B cell (primary cell): ENCODE measurements around the gene ROR2. TPM values are rescaled to one million over a fixed set of nuclear protein-coding genes. Genes with fewer than 3 reads are reported as not detected.

Experiments
- ATAC-seq: fragments of 200-7000 bp; cut with Tn5 transposase; one replicate; pipeline ENCODE4 v1.10.0; 2021; ENCODE audit warnings: low read depth, mild to moderate bottlenecking, moderate number of reproducible peaks, moderate library complexity
- CTCF ChIA-PET: fragments of 350-600 bp; sonication (Branson Sonifier 250); formaldehyde crosslinking; loops from one replicate; lab custom pipeline; 2021; ENCODE audit warnings: antibody characterized with exemption, inconsistent platforms; lab: Charles Lee
- POLR2A ChIA-PET: fragments of 350-600 bp; sonication (Branson Sonifier 250); formaldehyde crosslinking; loops from one replicate; lab custom pipeline; 2021; ENCODE audit warnings: antibody characterized with exemption; lab: Charles Lee
- DNase-seq: peaks from one replicate; pipeline ENCODE4 v3.0.0; 2013
- H2AFZ ChIP-seq: 2 replicates; pipeline ENCODE4 v1.6.1; 2012; ENCODE audit warnings: mild to moderate bottlenecking, low read depth, low read length; ENCODE audit not compliant: insufficient read depth, poor library complexity, severe bottlenecking
- H3K27ac ChIP-seq, 2 donors: 1 replicate in 1 of 2; 2 replicates in 1 of 2; pipeline ENCODE4 v1.5.1; 2012 to 2013; ENCODE audit warnings: low read length in 2 of 2, mild to moderate bottlenecking in 2 of 2, moderate library complexity in 1 of 2
- H3K27me3 ChIP-seq, 4 experiments: fragments of 200-600 bp in 1 of 4; sonication (generic) in 1 of 4; replicated peaks in 1 of 4; 1 replicate in 2 of 4; 2 replicates in 2 of 4; pipeline versions ENCODE4 v1.6.1 to v1.7.0; 2013 to 2016; ENCODE audit warnings: low read length in 3 of 4, mild to moderate bottlenecking in 2 of 4, mixed read lengths in 1 of 4, moderate library complexity in 1 of 4; ENCODE audit not compliant: insufficient read depth in 4 of 4, control insufficient read depth in 3 of 4; ENCODE audit errors: control extremely low read depth in 1 of 4
- H3K36me3 ChIP-seq, 2 experiments: replicated peaks in 1 of 2; 1 replicate in 1 of 2; 2 replicates in 1 of 2; pipeline versions ENCODE4 v1.6.1 to v1.7.1; 2013; ENCODE audit warnings: low read length in 1 of 2; ENCODE audit not compliant: insufficient read depth in 2 of 2, control insufficient read depth in 1 of 2; ENCODE audit errors: control extremely low read depth in 1 of 2, extremely low read depth in 1 of 2
- H3K4me1 ChIP-seq, 2 donors: fragments of 200-600 bp in 1 of 2; sonication (generic) in 1 of 2; 1 replicate in 1 of 2; 2 replicates in 1 of 2; pipeline versions ENCODE4 v1.5.1 to v1.6.1; 2013 to 2017; ENCODE audit warnings: low read length in 2 of 2; ENCODE audit not compliant: control insufficient read depth in 2 of 2, insufficient read depth in 2 of 2
- H3K4me2 ChIP-seq: replicated peaks from 2 replicates; pipeline ENCODE3; 2012; ENCODE audit warnings: mild to moderate bottlenecking, low read depth, low read length; ENCODE audit not compliant: poor library complexity, severe bottlenecking
- H3K4me3 ChIP-seq, 5 experiments: fragments of 200-600 bp in 1 of 5; sonication (generic) in 1 of 5; 1 replicate in 3 of 5; 2 replicates in 2 of 5; pipeline versions ENCODE4 v1.5.1 to v1.7.0; 2011 to 2016; ENCODE audit warnings: low read length in 4 of 5, mild to moderate bottlenecking in 4 of 5, low read depth in 2 of 5, control low read depth in 1 of 5, moderate library complexity in 1 of 5; ENCODE audit not compliant: insufficient read depth in 1 of 5; ENCODE audit errors: control extremely low read depth in 1 of 5, extremely low read depth in 1 of 5
- H3K79me2 ChIP-seq: fragments of 200-600 bp; sonication (generic); one replicate; pipeline ENCODE4 v1.6.0; 2016; ENCODE audit warnings: low read length; ENCODE audit not compliant: control insufficient read depth, insufficient read depth
- H3K9ac ChIP-seq: fragments of 200-600 bp; sonication (generic); 2 replicates; pipeline ENCODE4 v1.6.1; 2017; ENCODE audit warnings: mild to moderate bottlenecking, low read length, moderate library complexity
- H3K9me3 ChIP-seq, 3 donors: one replicate each; pipeline versions ENCODE4 v1.6.1 to v1.7.1; 2013; ENCODE audit warnings: low read length in 2 of 3; ENCODE audit not compliant: control insufficient read depth in 2 of 3, insufficient read depth in 1 of 3; ENCODE audit errors: control extremely low read depth in 1 of 3
- H4K20me1 ChIP-seq: 2 replicates; pipeline ENCODE4 v1.6.0; 2012; ENCODE audit warnings: mild to moderate bottlenecking, low read length; ENCODE audit not compliant: insufficient read depth, control insufficient read depth, poor library complexity, severe bottlenecking
- H3K27ac Mint-ChIP-seq: one replicate; pipeline ENCODE4 v1.8.0; 2021; ENCODE audit warnings: mixed read lengths
- H3K27me3 Mint-ChIP-seq: one replicate; pipeline ENCODE4 v1.8.0; 2021; ENCODE audit warnings: mixed read lengths
- H3K4me1 Mint-ChIP-seq: one replicate; pipeline ENCODE4 v1.8.0; 2021; ENCODE audit warnings: mixed read lengths
- H3K4me3 Mint-ChIP-seq: one replicate; pipeline ENCODE4 v1.8.0; 2021; ENCODE audit warnings: mixed read lengths
- H3K9me3 Mint-ChIP-seq: one replicate; pipeline ENCODE4 v1.8.0; 2022; ENCODE audit warnings: mixed read lengths; ENCODE audit not compliant: insufficient read depth
- CTCF ChIP-seq: fragments of 200-600 bp; IDR thresholded peaks from one replicate; pipeline ENCODE4 v1.8.0; 2022; ENCODE audit warnings: antibody characterized with exemption, mild to moderate bottlenecking
- EZH2 ChIP-seq: IDR thresholded peaks from 2 replicates; pipeline ENCODE4 v1.6.1; 2012; ENCODE audit warnings: borderline replicate concordance, low read depth, mild to moderate bottlenecking, moderate library complexity, low read length; ENCODE audit not compliant: insufficient read depth, poor library complexity, severe bottlenecking
- WGBS: methylation state at CpG from one replicate; pipeline ENCODE4 v1.1.5; 2013; ENCODE audit warnings: missing lambda C conversion rate; ENCODE audit not compliant: insufficient coverage; 5-methylcytosine and 5-hydroxymethylcytosine counted together
- intact Hi-C: fragments of 100-400 bp; cut with micrococcal nuclease; formaldehyde crosslinking; loops from one replicate; pipeline ENCODE4 v1.10.0; 2022
- polyA plus RNA-seq: library from polyadenylated mRNA; depleted of rRNA; stranded (reverse); fragments of >200 nt; gene quantifications from 2 replicates; pipeline ENCODE4 v1.2.3, GENCODE V29; 2012
- total RNA-seq, 2 donors: library from RNA; stranded (reverse); fragments of 120-200 nt in 1 of 2; gene quantifications; 1 replicate in 1 of 2; 2 replicates in 1 of 2; pipeline versions ENCODE4 v1.2.3 to v1.2.4, GENCODE V29; 2013 to 2022

ROR2 gene
- total and polyA plus RNA-seq, 2 donors (not counting 1 experiment from before 2014, with no cell fraction given), result 0.21 to 0.49 TPM

- H3K27me3 ChIP-seq, result peaks cover 0 to 14% (median 5%) of the 10 kb centered on the region in 4 experiments
- DNase-seq (no peak), ATAC-seq (no peak)
- H3K4me1 Mint-ChIP-seq, result no peaks in the 10 kb centered on the region
- no peak overlapping the region for H3K9ac ChIP-seq
- WGBS, result 97% methylated on average over 12 of the region's 15 CpGs
- H3K9me3 Mint-ChIP-seq, result peaks cover 3% of the 10 kb centered on the region
- H3K4me3 ChIP-seq, result no peak overlapping the region
- no peak overlapping the region for H2AFZ ChIP-seq
- ChIA-PET CTCF (no interaction called here), POLR2A (no interaction called here)
- H3K36me3 ChIP-seq, result no peaks in the 10 kb centered on the region
- no peaks in the 10 kb centered on the region for H3K79me2 ChIP-seq
- H3K4me2 ChIP-seq, result no peak overlapping the region
- H3K9me3 ChIP-seq, result peaks cover 0 to 2% (median 0%) of the 10 kb centered on the region in 3 donors
- no peak overlapping the region for H3K27ac Mint-ChIP-seq
- H4K20me1 ChIP-seq, result no peaks in the 10 kb centered on the region
- no peaks in the 10 kb centered on the region for H3K4me1 ChIP-seq
- intact Hi-C loops, result no loop called here
- no peak for TF ChIP-seq EZH2
- no peak for TF ChIP-seq CTCF
- no peak overlapping the region for H3K27ac ChIP-seq
- peaks cover 25% of the 10 kb centered on the region for H3K27me3 Mint-ChIP-seq
- H3K4me3 Mint-ChIP-seq, result no peak overlapping the region
Observed at GRCh38 chr9:91768507-91768906, 181.5 kb downstream of the ROR2 start.

DNA sequence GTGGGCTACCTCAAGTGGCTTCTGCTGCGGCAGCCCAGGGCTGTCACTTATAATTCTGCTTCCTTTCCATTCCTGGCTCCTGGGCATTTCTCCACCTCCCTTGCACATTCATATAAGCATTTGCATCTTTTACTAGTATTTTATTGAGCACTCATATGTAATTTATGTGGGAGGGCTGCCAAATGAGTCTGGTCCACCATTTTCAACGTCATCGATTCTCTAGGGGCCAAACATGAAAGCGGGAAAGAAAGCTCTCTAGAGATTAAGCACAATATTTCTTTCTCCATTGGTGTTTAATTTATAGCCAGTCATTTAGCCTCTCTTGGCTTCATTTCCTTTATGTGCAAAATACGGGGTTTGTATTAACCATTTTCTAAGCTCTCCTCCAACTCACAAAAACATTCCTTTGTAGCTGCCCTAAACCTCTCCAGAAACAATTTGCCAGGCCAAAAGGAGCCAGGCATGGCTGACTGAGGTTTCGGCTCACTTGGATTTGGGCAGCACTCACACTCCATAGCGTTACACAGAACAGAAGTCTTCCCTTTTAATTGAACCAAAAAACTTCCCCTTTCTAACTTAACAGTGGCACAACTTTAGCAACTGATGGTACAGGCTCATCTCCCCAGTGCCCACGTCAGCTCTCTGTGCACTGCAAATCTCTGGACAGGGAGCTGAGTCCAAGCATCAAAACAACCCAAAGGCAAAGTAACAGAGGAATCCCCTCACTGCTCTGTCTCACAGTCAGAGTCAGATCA lies 183.5 kb downstream of the ROR2 start:
- ChIA-PET CTCF (interaction anchor here (1.6 kb wide), 1 partner anchor 31 kb away, joined by 3 read pairs; no protein-coding TSS in a partner anchor), POLR2A (no interaction called here)
- Histone ChIP-seq H3K9ac (no peak overlapping the region), H3K36me3 (no peaks in the 10 kb centered on the region), H3K4me2 (no peak overlapping the region), H4K20me1 (no peaks in the 10 kb centered on the region), H3K9me3 (peaks cover 0 to 2% (median 0%) of the 10 kb centered on the region in 3 donors), H3K79me2 (no peaks in the 10 kb centered on the region), H3K27me3 (peaks cover 0 to 14% (median 5%) of the 10 kb centered on the region in 4 experiments), H3K27ac (no peak overlapping the region), H3K4me3 (no peak overlapping the region), H2AFZ (no peak overlapping the region), H3K4me1 (no peaks in the 10 kb centered on the region)
- H3K27me3 Mint-ChIP-seq, result peaks cover 31% of the 10 kb centered on the region
- TF ChIP-seq EZH2 (no peak), CTCF (no peak)
- H3K4me3 Mint-ChIP-seq, result no peak overlapping the region
- H3K4me1 Mint-ChIP-seq, result no peaks in the 10 kb centered on the region
- WGBS, result 20% methylated on average over 3 of the region's 8 CpGs
- peaks cover 3% of the 10 kb centered on the region for H3K9me3 Mint-ChIP-seq
- H3K27ac Mint-ChIP-seq, result no peak overlapping the region
- no peak for ATAC-seq
- DNase-seq, result no peak
- intact Hi-C loops, result no loop called here
